Panc1 (cell line): ENCODE measurements around the gene RASSF8. TPM values are rescaled to one million over a fixed set of nuclear protein-coding genes. Genes with fewer than 3 reads are reported as not detected.

Source experiments
- ATAC-seq: fragments of 200-7000 bp; cut with Tn5 transposase; 2 replicates; pipeline ENCODE4 v1.9.1; 2020; ENCODE audit warnings: mild to moderate bottlenecking, moderate library complexity
- BruUV-seq: library from RNA; stranded (reverse); fragments of 400-500 nt; replicated peaks from 2 replicates; lab custom pipeline; 2021; lab: Mats Ljungman, UMichigan
- CTCF ChIA-PET: fragments of 300-600 bp; sonication (Branson Sonifier 250); formaldehyde crosslinking; loops from one replicate; lab custom pipeline; 2022; ENCODE audit warnings: antibody characterized with exemption; lab: Charles Lee
- POLR2A ChIA-PET: fragments of 300-600 bp; sonication (Branson Sonifier 250); formaldehyde crosslinking; loops from one replicate; lab custom pipeline; 2022; ENCODE audit warnings: antibody characterized with exemption; lab: Charles Lee
- DNase-seq: peaks from one replicate; pipeline ENCODE4 v3.0.0-alpha.2; 2010; ENCODE audit warnings: low read depth, low spot score
- H3K27ac ChIP-seq: 2 replicates; pipeline ENCODE4 v1.5.1; 2011; ENCODE audit warnings: mild to moderate bottlenecking, low read length, inconsistent platforms
- H3K27me3 ChIP-seq: fragments of 200-500 bp; sonication (Bioruptor generic); 2 replicates; pipeline ENCODE4 v1.6.0; 2014; ENCODE audit warnings: low read length, inconsistent platforms; ENCODE audit not compliant: control insufficient read depth, insufficient read depth
- H3K36me3 ChIP-seq: fragments of 200-500 bp; sonication (Bioruptor generic); 2 replicates; pipeline ENCODE4 v1.5.1; 2014; ENCODE audit warnings: inconsistent platforms, mild to moderate bottlenecking, low read length, moderate library complexity; ENCODE audit not compliant: control insufficient read depth, insufficient read depth
- H3K4me1 ChIP-seq: 2 replicates; pipeline ENCODE4 v1.5.1; 2011; ENCODE audit warnings: inconsistent platforms, mild to moderate bottlenecking, low read length, moderate library complexity; ENCODE audit not compliant: control insufficient read depth, insufficient read depth
- H3K4me3 ChIP-seq, 2 experiments: 2 replicates each; pipeline ENCODE4 v1.5.1; 2011 to 2012; ENCODE audit warnings: low read depth in 2 of 2, low read length in 2 of 2, mild to moderate bottlenecking in 2 of 2, inconsistent platforms in 1 of 2, moderate library complexity in 1 of 2
- H3K9me3 ChIP-seq: fragments of 200-500 bp; sonication (Bioruptor generic); 2 replicates; pipeline ENCODE4 v1.5.1; 2014; ENCODE audit warnings: low read depth, mild to moderate bottlenecking, inconsistent platforms, low read length, moderate library complexity; ENCODE audit not compliant: control insufficient read depth, insufficient read depth
- POLR2AphosphoS5 ChIP-seq: IDR thresholded peaks from 2 replicates; pipeline ENCODE4 v1.6.1; 2012; ENCODE audit warnings: mild to moderate bottlenecking, low read depth, low read length, moderate library complexity
- SIN3A ChIP-seq: IDR thresholded peaks from 2 replicates; pipeline ENCODE4 v1.6.1; 2012; ENCODE audit warnings: low read depth, mild to moderate bottlenecking, low read length, moderate library complexity, borderline replicate concordance; ENCODE audit not compliant: insufficient read depth
- TCF7L2 ChIP-seq: IDR thresholded peaks from 2 replicates; pipeline ENCODE4 v1.6.1; 2011; ENCODE audit warnings: mild to moderate bottlenecking, low read depth, low read length, inconsistent platforms
- in situ Hi-C: cut with HindIII; loops from 2 replicates; pipeline ENCODE4 v1.10.0; 2016; ENCODE audit warnings: low sequenced_read_pairs, low pct_unique_long_range_greater_than_20kb
- intact Hi-C: fragments of 100-400 bp; cut with micrococcal nuclease; formaldehyde crosslinking; loops from one replicate; pipeline ENCODE4 v1.10.0; 2022; ENCODE audit not compliant: unreplicated experiment
- total RNA-seq: library from RNA; stranded (reverse); gene quantifications from one replicate; pipeline ENCODE4 v1.2.1, GENCODE V29; 2021; ENCODE audit not compliant: unreplicated experiment
- TF ChIP-seq, protein P1 (sequence below): fragments of 450-650 bp; IDR thresholded peaks from 2 replicates; pipeline ENCODE4 v1.5.1; 2017; ENCODE audit warnings: mild to moderate bottlenecking
- TF ChIP-seq, protein P2 (sequence below), 2 experiments: IDR thresholded peaks; 2 replicates each; pipeline ENCODE4 v1.6.1; 2011 to 2012; ENCODE audit warnings: low read depth in 2 of 2, control low read depth in 1 of 2, low read length in 1 of 2, mild to moderate bottlenecking in 1 of 2, moderate library complexity in 1 of 2; ENCODE audit not compliant: insufficient read depth in 1 of 2

RASSF8 gene
- total RNA-seq, 1 experiment from 2014 or later: 103 TPM

DNA sequence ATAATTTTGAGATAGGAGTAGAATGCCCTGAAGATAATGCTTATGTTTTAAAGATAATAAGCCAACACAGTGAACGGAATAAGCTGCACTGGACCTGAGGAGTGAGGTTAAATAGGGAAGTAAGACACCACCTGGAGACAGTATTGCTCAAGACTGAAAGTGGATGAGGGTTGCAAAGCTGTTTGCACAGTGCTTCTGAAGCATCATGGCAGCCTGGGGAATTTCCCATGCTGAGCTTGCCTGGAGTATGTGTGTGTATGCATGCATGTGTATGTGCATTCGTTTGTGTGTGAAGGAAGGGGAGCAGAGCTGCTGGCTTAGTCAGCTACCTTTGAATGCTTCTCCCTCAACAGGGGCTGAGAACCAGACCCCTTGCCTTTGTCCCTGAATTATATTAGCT, 130.5 kb downstream of the RASSF8 start:
- intact Hi-C loops (loop anchor here (5.0 kb wide), 1 partner anchor 172 kb away; no protein-coding TSS in a partner anchor), in situ Hi-C loops (no loop called here)
- no peak for DNase-seq
- Histone ChIP-seq H3K4me1 (peaks cover 18% of the 10 kb centered on the region), H3K4me3 (no peak overlapping the region), H3K27ac (peak overlapping the region; percentile 2; the same call in 1 of the 2 replicates), H3K27me3 (no peaks in the 10 kb centered on the region), H3K36me3 (no peaks in the 10 kb centered on the region), H3K9me3 (no peaks in the 10 kb centered on the region)
- TF ChIP-seq, protein P1, sequence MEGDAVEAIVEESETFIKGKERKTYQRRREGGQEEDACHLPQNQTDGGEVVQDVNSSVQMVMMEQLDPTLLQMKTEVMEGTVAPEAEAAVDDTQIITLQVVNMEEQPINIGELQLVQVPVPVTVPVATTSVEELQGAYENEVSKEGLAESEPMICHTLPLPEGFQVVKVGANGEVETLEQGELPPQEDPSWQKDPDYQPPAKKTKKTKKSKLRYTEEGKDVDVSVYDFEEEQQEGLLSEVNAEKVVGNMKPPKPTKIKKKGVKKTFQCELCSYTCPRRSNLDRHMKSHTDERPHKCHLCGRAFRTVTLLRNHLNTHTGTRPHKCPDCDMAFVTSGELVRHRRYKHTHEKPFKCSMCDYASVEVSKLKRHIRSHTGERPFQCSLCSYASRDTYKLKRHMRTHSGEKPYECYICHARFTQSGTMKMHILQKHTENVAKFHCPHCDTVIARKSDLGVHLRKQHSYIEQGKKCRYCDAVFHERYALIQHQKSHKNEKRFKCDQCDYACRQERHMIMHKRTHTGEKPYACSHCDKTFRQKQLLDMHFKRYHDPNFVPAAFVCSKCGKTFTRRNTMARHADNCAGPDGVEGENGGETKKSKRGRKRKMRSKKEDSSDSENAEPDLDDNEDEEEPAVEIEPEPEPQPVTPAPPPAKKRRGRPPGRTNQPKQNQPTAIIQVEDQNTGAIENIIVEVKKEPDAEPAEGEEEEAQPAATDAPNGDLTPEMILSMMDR: no peak
- TF ChIP-seq, protein P2, sequence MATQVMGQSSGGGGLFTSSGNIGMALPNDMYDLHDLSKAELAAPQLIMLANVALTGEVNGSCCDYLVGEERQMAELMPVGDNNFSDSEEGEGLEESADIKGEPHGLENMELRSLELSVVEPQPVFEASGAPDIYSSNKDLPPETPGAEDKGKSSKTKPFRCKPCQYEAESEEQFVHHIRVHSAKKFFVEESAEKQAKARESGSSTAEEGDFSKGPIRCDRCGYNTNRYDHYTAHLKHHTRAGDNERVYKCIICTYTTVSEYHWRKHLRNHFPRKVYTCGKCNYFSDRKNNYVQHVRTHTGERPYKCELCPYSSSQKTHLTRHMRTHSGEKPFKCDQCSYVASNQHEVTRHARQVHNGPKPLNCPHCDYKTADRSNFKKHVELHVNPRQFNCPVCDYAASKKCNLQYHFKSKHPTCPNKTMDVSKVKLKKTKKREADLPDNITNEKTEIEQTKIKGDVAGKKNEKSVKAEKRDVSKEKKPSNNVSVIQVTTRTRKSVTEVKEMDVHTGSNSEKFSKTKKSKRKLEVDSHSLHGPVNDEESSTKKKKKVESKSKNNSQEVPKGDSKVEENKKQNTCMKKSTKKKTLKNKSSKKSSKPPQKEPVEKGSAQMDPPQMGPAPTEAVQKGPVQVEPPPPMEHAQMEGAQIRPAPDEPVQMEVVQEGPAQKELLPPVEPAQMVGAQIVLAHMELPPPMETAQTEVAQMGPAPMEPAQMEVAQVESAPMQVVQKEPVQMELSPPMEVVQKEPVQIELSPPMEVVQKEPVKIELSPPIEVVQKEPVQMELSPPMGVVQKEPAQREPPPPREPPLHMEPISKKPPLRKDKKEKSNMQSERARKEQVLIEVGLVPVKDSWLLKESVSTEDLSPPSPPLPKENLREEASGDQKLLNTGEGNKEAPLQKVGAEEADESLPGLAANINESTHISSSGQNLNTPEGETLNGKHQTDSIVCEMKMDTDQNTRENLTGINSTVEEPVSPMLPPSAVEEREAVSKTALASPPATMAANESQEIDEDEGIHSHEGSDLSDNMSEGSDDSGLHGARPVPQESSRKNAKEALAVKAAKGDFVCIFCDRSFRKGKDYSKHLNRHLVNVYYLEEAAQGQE (IDR thresholded peaks at IDR 0.05; ENCODE audit: insufficient read depth in 1 of 2, low read depth in 2 of 2, low read length in 1 of 2): no peak
- no peak for TF ChIP-seq SIN3A
- no peak for TF ChIP-seq POLR2AphosphoS5
- TF ChIP-seq TCF7L2: no peak
- no TSS peak for BruUV-seq
- ChIA-PET POLR2A (no interaction called here), CTCF (no interaction called here)
- no peak for ATAC-seq

DNA sequence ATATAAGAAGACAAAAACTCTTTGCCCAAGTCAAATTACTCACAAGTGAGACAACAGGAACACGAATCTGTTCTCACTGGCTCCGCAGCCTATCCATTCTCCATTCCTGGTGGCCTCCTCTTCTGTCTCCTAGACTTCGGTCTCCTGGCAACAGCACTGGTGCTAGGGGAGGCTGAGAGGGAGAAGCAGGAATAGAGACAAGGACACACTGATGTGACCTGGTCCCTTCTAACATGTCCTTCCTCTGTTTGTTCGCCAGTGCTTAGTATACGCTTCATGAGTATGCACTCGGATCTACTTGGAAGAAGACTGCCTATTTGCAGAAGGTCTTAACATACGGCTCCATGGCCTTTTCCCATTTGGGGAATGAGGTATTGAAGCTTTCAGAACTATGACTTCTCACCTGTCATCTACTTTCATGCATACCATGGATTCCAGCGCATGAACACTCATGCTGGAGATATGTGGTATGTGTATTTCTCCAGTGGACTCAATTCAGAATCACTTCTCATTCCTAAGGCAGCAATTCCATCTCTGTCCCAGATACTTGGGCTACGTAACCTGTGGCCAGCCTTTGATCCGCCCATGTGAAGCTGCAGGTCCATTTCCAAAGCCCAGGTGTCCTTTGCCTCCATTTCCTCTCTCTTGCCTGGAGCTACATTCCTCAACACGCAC, 132.5 kb downstream of the RASSF8 start:
- ChIA-PET CTCF (interaction anchor here (0.7 to 1.5 kb wide), 4 partner anchors 21 to 655 kb away, joined by 3 to 5 read pairs (median 4); no protein-coding TSS in a partner anchor), POLR2A (no interaction called here)
- ATAC-seq: peak; percentile 82
- peak overlapping the region; percentile 58 for H3K27ac ChIP-seq
- intact Hi-C loops (no loop called here), in situ Hi-C loops (no loop called here)
- H3K4me3 ChIP-seq: no peak overlapping the region
- TF ChIP-seq TCF7L2 (peak; percentile 81), SIN3A (no peak)
- H3K27me3 ChIP-seq: no peaks in the 10 kb centered on the region
- H3K36me3 ChIP-seq: no peaks in the 10 kb centered on the region
- H3K9me3 ChIP-seq: no peaks in the 10 kb centered on the region
- no peak for DNase-seq
- peaks cover 23% of the 10 kb centered on the region for H3K4me1 ChIP-seq
- no TSS peak for BruUV-seq

DNA sequence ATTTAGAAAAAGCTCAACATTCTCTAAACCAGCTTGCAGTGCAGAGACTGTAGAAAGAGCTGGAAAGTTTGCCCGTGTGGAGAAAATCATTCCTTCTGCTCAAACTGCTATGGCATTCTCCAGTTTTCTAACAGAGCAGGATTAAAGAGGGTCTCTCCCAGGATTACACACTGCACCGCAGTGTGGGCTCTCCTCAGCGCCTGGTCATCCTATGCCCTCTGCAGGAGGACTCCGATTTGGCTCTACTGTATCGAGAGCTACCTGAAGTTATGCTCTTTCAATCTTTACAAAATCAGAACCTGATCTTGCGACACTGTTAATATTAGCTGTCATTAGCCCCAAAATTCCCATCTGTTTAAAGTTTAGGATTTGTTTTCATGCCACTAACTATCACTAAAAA, 133.3 kb downstream of the RASSF8 start:
- Histone ChIP-seq H3K36me3 (no peaks in the 10 kb centered on the region), H3K27me3 (no peaks in the 10 kb centered on the region), H3K27ac (peak overlapping the region; percentile 58), H3K9me3 (no peaks in the 10 kb centered on the region), H3K4me1 (peaks cover 31% of the 10 kb centered on the region), H3K4me3 (no peak overlapping the region)
- intact Hi-C loops: no loop called here
- DNase-seq (no peak), ATAC-seq (peak; percentile 54; the same call in 1 of the 2 replicates)
- CTCF ChIA-PET: interaction anchor here (0.7 to 1.5 kb wide), 5 partner anchors 21 to 656 kb away, joined by 3 to 5 read pairs (median 4); no protein-coding TSS in a partner anchor
- BruUV-seq: no TSS peak
- in situ Hi-C loops: no loop called here
- no peak for TF ChIP-seq SIN3A
- TF ChIP-seq, protein P1: peak; percentile 79
- POLR2A ChIA-PET: no interaction called here
